SK-N-SH (cell line): ENCODE measurements around the gene DNAJB7.

Experiments
- CHD2 ChIP-seq: fragments of 150-350 bp; IDR thresholded peaks from 2 replicates; pipeline ENCODE4 v1.6.1; 2018; ENCODE audit warnings: low read length; ENCODE audit not compliant: partially characterized antibody
- ELF1 ChIP-seq: IDR thresholded peaks from 2 replicates; pipeline ENCODE4 v1.4.0; 2012
- FOXM1 ChIP-seq: IDR thresholded peaks from 2 replicates; pipeline ENCODE4 v1.4.0; 2012; ENCODE audit warnings: low read depth, mild to moderate bottlenecking
- NRF1 ChIP-seq: IDR thresholded peaks from 2 replicates; pipeline ENCODE4 v1.6.1; 2012; ENCODE audit warnings: low read depth, mild to moderate bottlenecking, low read length
- POLR2AphosphoS5 ChIP-seq: IDR thresholded peaks from 2 replicates; pipeline ENCODE4 v1.6.1; 2012; ENCODE audit warnings: low read depth, low read length
- RFX5 ChIP-seq: IDR thresholded peaks from 2 replicates; pipeline ENCODE4 v1.6.1; 2012; ENCODE audit warnings: mild to moderate bottlenecking, improper control_type of control experiment, low read length
- TF ChIP-seq, protein P1 (sequence below): fragments of 200-600 bp; sonication (generic); IDR thresholded peaks from 2 replicates; pipeline ENCODE4 v1.6.1; 2017; ENCODE audit warnings: antibody characterized with exemption, mild to moderate bottlenecking, moderate library complexity

DNA sequence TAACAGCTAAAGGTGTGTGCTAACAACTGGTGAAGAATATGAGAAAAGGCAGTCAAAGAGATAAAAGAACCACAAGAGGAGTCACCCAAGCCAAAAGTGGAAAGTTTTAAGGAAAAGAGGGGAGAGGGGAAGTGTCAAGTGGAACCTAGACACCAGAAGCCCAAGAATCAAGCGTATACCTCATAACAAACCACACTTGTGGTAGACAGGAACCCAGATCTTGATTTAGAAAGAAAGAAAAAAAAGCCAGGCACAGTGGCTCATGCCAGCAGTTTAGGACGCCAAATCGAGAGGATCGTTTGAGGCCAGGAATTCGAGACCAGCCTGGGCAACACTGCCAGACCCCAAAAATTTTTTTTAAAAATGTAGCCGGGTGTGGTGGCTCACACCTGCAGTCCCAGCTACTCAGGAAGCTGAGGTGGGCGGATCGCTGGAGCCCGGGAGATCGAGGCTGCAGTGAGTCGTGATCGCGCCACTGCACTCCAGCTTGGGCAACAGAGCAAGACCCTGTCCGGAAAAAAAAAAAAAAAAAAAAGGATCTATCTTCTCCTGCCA is 43.6 kb downstream of the DNAJB7 start:
- TF ChIP-seq ELF1 (no peak), POLR2AphosphoS5 (no peak), NRF1 (no peak), RFX5 (no peak), FOXM1 (no peak), CHD2 (no peak)
- TF ChIP-seq, protein P1, sequence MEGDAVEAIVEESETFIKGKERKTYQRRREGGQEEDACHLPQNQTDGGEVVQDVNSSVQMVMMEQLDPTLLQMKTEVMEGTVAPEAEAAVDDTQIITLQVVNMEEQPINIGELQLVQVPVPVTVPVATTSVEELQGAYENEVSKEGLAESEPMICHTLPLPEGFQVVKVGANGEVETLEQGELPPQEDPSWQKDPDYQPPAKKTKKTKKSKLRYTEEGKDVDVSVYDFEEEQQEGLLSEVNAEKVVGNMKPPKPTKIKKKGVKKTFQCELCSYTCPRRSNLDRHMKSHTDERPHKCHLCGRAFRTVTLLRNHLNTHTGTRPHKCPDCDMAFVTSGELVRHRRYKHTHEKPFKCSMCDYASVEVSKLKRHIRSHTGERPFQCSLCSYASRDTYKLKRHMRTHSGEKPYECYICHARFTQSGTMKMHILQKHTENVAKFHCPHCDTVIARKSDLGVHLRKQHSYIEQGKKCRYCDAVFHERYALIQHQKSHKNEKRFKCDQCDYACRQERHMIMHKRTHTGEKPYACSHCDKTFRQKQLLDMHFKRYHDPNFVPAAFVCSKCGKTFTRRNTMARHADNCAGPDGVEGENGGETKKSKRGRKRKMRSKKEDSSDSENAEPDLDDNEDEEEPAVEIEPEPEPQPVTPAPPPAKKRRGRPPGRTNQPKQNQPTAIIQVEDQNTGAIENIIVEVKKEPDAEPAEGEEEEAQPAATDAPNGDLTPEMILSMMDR = no peak
